Stimulated activated CD8-positive, alpha-beta memory T cell treated with anti-CD3 and anti-CD28 coated beads, Interleukin-7, amount 100 ng/mL, for 48 hours (primary cell): Measurements from ENCODE around the gene PLCG2.
"Not testable (repeated sequence)": the region's sequence is repeated elsewhere in the genome, so short reads cannot be mapped to it uniquely, and the experiment has no call there.

Experiments used
- DNase-seq, 2 donors: peaks; one replicate each; pipeline ENCODE4 v3.0.0-alpha.2; 2020; ENCODE audit warnings: low read depth in 1 of 2; ENCODE audit errors: extremely low read depth in 1 of 2

PLCG2 gene

DNA sequence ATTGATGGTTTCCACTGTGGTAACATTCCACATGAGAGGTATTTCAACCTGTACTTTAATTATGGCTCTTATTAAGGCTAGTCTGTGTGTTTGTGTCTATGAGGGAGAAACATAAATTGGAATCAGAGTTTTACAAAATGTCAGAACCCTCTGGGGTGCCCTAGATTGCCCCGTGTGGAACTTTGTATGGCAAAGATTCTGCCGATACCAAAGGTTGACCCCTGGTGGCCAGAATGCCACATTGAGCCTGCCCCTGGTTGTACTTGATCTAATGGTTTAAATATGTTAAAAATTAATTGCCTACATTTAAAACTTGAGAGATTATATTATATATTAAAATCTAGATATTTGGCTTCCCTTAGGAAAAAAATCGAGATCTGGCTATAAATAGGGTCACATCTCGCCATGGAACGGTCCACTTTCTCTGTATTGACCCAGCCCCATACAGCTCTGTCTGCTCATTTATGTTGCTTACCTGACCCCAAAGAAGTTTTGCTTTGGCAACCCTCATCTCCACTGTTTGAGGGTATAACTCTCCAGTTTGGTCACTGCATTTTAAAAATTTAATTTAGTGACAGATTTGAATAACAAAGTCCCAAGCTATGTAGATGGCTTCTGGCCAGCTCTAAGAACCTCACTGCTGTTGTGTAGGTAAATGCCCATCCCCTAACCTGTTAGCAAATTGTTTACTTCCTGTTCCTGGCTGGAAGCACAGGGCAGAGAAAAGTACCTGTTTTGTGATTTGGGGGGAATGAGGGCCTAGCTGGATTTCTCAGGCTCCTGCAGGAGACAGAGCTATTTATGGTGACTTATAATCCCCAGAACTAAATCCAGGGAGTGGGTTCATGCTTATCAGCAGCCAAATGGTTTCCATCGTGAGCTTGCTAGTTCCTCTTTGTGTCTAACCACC is 95.0 kb downstream of the PLCG2 start:
- DNase-seq, result peak; percentile 26 to 39

DNA sequence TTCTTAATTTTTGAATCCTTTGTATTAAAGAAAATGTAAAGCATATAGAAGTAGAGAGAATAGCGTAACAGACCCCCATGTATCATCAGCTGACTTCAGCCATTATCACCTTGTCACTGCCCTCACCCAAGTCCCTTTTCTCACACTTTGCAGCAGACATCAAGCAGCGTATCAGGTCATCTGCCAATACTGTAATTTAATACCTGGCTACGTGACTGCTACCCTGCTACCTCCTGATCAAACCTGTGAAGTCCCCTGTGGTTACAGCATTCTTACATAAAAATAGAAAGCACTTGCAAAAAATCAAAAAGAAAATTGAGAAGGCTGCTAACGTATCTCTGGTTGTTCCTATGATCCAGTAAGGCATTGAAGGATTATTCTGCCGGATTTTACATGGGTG is 96.4 kb downstream of the PLCG2 start:
- no peak for DNase-seq

DNA sequence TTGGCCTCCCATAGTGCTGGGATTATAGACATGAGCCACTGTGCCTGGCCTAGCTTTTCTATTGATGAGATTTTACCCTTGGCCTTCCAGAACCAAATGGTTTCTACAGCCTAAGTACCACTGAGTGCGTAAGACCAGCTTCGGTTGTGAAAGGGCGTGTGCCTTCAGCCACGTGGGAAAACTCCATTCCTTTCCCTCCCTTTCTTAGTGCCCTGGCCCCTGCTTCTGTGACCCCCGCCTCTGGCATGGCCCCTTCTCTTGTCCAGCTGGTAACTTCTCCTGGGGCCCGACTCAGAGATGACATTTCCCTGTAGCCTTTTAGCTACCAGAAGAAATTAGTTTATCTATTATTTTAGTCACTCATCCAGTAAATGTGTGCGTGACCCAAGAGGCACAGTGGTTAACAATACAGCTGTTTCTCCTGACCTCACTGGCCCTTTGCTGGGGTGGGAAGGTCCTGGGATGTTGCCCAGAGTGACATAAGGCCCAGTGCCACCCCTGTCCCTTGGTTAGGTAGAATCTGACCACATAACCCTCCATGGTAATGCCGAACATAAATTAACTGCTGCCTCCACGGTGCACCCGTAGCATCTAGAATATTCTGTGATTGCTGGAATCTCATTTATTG is 97.3 kb downstream of the PLCG2 start:
- no peak for DNase-seq

DNA sequence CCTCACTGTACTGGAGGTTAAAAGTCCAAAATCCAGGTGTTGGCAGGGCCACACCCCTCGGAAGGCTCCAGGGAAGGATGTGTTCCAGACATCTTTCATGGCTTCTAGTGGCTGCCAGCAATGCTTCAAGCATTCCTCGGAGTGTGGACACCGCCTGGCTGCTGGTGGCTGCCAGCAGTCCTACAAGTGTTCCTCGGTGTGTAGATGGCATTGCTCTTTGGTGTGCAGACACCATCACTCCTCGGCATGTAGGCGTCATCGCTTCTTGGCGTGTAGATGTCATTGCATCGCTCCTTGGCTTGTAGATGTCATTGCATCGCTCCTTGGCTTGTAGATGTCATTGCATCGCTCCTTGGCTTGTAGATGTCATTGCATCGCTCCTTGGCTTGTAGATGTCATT is 98.4 kb downstream of the PLCG2 start:
- not testable (repeated sequence) for DNase-seq

DNA sequence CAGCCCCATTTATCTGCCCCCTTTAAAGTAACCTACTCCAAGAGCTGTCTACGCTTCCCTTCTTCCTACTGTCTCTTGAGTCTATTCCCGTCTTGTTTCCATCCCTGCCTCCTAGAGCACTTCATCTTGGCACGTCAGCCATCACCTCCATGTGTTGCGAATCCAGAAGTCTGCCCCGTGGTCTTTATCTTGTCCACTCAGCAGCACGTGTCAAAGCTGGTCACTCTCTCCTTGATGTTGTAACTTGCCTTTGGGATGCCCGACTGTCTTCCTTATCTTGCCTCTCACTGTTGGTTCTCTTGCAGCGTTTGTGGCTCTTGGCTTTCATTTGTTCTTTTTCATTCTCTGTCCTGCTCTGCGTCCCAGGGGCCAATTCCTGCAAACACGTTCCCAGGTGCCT is 99.4 kb downstream of the PLCG2 start:
- DNase-seq, result no peak

DNA sequence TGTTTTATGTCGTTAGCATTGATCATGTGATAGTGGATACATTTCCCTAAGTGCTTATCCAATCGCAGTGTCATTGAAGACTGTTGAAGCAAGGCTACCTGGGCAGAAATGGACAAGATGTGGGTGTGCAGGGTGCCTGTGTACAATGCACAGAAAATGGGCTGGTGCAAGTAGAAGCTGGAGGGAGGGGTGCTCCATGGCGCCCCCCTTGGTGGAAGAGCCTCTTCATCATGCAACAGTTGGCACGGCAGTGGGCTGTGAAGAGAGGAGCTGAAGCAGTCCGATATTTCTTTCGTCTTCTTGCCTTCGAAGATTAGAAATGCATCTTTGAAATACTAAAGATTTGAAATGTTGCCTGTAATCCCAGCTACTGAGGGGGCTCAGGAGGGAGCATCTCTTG is 100.5 kb downstream of the PLCG2 start:
- no peak for DNase-seq

DNA sequence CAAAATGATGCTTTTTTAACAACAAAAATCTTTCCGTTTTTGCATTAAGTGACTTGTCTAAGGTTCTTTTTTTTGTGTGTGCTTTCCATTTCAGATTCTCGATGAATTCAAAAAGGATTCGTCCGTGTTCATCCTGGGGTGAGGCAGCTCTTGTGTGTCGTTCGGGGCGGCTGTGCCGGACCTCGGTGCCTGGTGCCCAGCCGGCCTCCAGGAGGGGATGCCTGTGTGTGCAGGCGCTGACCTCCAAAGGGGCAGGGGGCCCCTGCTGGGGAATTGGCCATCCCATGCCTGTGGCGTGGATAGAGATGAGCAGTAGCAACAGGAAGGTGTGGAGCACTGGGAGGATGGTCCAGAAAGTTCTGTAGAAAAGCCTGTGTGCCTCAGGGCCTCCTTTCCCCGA is 101.7 kb downstream of the PLCG2 start:
- DNase-seq, result no peak

DNA sequence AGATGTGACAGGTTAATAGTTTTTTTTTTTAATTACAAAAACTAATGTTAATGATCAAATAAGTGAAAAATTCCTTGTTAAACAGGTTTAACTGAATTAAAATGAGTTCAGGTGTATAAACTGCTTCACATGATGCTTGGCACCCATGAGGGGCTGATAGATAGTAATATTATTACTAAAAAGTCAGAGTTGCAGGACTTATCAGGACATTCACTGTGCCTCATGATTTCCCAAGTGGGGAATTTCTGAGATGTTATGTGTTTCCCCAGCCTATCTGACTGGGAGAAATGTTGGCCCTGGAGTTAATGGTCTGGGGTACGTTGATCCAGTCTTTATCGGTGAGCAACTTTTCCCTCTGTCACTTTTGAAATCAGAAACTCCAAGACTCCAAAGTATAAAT is 102.1 kb downstream of the PLCG2 start:
- DNase-seq, result no peak

DNA sequence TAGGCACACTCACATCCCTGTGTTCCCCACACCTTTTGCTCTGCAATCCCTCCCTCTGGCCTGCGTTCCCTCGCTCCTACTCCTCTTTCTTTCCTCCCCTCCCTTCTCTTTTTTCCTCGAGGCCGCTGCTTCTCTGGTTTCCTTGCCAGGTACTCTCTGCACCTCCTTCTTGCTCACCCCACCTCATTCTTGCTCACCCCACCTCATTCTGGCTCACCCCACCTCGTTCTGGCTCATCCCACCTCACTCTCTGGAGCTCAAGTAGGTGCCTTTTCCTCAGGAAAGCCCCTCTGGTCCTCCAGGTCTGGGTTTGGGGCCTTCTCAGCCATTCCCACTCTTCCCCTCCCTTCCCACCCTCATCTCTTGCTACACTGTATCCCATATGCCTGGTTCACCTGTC is 103.5 kb downstream of the PLCG2 start:
- DNase-seq, result no peak

DNA sequence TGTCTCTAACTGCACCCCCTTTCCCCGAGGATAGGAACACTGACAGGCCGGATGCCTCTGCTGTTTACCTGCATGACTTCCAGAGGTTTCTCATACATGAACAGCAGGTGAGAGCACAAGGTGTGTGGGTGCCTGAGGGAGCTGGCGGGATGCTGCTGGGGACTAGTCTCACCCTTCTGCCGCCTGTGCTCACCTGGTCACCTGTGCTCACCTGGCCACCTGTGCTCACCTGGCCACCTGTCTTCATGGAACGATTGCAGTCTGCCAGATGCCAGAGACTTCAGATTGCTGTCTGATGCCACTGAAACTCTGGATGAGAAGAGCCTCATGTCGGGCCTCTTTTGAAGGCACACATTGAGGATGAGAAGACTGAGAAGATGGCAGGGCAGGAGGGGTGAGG is 104.1 kb downstream of the PLCG2 start:
- no peak for DNase-seq

DNA sequence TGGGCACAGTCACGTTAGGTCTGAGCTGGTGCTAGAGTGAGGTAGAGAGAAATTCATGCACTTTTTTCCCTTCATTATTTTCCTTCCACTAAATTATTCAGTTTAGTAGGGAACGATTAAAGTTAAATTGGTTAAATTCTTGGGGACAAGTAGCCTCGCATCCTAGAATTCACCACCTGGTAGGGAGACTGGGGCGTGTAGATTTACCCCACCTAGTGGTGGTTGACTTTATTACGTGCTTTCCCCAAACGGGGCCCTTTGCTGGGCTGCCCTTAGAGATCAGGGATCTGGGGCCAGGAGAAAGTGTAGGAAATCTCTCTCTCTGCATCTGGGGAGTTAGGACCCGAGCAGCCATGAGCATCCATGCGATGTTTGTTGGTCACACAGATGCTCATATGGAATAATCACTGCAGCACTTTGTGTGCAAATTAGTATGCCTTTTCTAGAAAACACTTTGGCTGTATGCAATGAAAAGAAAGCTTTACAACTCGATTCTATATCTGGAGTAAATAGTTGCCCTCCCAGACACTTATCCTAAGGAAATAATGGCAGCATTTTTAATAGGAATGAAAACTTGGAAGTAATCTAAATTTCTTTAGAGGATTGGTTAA is 107.0 kb downstream of the PLCG2 start:
- DNase-seq, result no peak

DNA sequence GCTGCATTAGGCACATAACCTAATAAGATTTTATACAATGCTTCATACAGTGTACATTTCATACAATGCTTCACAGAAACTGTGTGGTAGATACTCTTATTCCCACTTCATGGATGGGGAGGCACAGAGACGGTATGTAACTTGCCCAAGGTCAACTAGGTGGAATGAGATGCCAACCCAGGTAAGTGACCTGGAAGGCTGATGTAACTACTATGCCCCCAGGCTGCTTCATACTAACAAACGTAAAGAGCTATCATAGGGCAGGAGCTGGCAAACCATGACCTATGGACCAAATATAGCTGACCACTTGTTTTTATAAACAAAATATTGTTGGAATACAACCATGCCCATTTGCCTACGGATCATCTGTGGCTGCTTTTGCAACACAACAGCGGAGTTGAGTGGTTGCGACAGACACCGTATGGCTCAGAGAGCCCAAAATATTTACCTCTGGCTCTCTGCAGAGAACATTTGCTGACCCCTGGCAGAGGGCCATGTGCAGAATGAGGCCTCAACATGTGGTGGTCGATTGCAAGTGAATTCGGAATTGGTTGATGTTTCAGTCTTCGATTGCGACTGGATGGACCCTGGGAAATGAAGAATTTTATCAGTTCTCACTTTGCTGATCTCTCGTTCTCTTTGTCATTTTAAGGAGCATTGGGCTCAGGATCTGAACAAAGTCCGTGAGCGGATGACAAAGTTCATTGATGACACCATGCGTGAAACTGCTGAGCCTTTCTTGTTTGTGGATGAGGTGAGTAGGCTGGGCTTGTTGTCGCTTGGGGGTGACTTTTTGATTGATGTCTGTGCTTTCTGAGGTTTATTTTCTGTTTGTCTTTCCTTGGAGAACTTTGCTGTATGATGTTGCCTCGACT is 109.7 kb downstream of the PLCG2 start:
- DNase-seq, result no peak

DNA sequence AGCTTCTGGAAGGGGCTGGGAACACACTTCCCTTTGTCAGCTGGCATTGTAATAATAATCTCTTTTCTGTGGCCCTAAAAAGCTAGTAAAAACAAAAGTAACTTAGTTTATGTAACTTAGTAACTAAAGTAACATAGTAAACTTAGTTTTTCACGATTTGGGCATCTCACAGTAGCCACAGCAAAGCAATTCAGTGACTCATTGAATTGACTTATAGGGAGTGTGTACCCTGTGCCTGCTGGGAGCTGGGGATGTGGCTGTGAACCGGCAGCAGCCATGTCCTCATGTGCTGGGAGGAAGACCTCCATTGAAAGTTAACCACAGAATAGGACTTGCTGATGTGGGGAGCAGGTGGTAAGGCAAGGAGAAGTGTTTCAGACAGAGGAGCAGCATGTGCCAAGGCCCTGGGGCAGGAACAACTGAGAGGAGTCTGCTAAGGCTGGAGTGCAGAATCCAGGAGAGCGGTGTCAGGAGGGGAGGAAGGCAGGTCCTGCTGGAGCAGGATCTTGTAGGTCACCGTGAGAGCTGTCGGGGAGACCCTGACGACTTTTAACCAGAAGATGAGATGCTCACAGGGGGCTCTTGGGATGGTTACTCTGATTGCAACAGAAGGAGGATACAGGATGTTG is 112.8 kb downstream of the PLCG2 start:
- DNase-seq, result no peak

DNA sequence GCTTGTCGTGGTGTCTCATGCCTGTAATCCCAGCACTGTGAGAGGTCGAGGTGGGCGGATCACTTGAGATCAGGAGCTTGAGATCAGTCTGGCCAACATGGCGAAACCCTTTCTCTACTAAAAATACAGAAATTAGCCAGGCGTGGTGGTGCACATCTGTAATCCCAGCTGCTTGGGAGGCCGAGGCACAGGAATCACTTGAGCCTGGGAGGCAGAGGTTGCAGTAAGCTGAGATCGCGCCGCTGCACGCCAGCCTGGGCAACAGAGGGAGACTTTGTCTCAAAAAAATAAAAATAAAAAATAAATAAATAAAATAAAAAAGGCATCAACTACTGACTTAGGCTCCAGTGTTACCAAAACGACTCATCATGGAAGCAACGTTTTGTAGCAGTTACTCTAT is 115.5 kb downstream of the PLCG2 start:
- no peak for DNase-seq

DNA sequence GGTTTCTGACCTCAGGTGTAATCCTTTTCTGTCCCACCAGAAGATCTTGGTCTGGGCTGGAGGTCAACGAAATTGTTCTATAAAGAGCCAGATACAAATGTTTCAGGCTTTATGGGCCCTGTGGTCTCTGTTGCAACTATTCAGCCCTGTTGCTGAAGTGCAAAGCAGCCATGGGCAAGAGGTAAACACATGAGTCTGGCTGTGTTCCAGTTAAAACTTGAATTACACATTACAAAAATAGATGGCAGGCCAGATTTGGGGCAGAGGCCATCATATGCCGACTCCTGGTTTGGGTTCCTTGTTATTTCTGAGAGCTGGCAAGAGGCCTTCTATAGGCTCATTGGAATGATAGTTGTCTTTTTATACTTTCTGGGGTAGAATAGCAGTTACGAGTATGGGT is 117.8 kb downstream of the PLCG2 start:
- no peak for DNase-seq

DNA sequence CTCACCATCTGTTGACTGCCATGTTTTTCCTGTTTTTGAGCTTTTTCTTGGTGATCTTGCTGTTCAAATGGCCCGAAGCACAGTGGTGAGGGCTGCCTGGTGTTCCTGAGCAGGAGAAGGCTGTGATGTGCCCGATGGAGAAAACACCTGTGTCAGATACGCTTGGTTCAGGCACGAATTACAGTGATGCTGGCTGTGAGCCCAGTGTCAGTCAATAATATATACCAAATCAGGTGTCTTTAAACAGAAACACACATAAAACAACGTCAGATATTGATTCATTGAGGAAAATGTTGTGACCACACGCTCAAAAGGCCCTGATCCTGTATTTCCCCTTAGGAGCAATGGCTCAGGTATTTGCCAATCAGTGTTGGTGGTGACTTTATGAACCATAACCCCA is 120.5 kb downstream of the PLCG2 start:
- DNase-seq, result no peak

DNA sequence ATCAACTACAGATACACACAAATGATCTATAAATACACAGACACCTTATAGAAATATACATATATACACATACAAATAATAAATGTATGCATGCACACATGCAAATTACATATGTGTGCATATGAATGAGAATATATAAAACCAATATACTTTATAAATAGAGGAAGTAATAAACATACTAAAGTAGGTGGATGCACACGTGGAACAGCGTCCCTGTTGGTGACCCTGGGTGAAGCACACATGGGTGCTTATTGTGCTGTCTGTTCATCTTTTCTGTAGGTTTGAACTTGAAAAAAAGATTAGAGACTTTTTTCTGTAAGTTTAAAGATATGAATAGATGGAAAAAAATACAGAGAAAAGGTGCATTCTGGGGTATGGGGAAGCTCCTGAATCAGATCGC is 120.9 kb downstream of the PLCG2 start:
- DNase-seq, result no peak

DNA sequence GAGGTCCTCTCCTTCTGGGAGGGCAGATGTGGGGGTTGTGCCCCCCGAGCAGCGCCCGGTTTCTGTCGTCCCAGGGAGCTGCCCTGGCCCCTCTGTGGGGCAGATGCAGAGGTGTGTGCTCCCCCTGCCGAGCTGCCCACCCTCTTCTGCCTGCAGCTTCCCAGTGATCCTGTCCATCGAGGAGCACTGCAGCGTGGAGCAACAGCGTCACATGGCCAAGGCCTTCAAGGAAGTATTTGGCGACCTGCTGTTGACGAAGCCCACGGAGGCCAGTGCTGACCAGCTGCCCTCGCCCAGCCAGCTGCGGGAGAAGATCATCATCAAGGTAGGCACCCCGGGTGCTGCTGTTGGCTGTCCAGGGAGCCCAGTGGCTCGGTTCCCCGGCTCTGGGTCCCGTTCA is 121.4 kb downstream of the PLCG2 start:
- no peak for DNase-seq

DNA sequence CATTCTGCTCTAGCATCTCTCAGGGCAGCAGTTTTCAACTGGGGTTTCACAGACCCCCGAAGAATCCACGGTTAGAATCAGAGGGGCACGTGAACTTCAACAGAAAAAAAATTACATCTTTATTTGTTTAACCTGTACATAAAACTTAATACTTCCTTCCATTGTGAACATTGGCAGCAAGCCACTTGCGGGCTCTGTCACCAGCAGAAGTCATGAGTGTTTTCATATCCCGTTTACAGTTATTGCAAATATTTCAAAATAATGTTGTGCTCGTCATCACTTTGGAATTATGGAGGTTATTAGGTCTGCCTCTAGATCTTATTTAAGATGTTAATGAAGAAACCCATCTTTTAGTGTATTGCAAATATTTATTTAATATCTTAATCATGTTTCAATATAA is 122.4 kb downstream of the PLCG2 start:
- no peak for DNase-seq

DNA sequence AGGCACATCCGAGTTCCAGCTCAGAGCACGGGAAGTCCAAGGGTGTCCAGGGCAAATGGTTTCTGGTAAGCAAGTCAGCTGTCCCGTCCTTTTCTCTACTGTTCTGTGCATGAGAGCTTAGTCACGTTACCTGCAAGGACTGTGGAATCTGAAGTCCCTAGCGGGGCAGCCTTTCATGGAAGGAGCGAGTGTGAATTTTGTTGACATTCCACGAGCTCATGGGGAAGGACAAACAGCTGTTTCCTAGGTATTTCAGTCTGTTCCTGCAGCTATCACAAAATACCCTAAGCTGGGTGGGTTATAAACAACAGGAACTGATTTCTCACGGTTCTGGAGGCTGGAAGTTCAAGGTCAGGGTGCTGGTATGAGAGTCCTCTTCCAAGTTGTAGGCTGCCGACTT is 122.9 kb downstream of the PLCG2 start:
- DNase-seq, result no peak

DNA sequence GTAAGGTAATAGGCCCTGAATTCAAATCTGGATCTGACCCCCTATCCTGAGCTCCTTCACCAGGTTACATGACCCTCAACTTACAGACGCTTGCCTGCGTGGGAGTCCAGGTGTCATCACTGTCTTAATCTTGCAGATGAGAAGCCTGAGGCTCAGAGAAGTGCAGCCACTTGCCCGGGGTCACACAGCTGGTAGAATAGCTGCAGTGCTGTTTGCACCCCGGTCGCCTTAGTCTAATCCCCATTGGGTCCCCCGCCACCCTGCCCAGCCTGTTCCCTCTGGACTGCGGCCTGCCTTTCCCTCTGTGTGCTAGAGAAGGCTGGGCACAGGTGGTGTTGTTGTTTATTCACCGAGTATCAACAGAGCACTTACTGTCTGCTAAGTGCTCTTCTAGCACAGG is 125.2 kb downstream of the PLCG2 start:
- DNase-seq, result no peak
